Smooth muscle cell (in vitro differentiated cells): ENCODE measurements around the gene KSR2. TPM values are rescaled to one million over a fixed set of nuclear protein-coding genes. Genes with fewer than 3 reads are reported as not detected.

Experiments used
- DNase-seq: peaks from one replicate; lab custom pipeline; 2025; ENCODE audit not compliant: unreplicated experiment; lab: John Stamatoyannopoulos, UW
- H2AFZ ChIP-seq: fragments of 200-600 bp; sonication (generic); 2 replicates; pipeline ENCODE4 v1.6.0; 2016; ENCODE audit warnings: antibody characterized with exemption, low read depth, mild to moderate bottlenecking
- H3F3A ChIP-seq: fragments of 200-600 bp; sonication (generic); 2 replicates; pipeline ENCODE4 v1.6.0; 2017; ENCODE audit warnings: antibody characterized with exemption, low read depth
- H3K27ac ChIP-seq: fragments of 200-600 bp; sonication (generic); 2 replicates; pipeline ENCODE4 v1.5.1; 2016; ENCODE audit warnings: low read depth, mild to moderate bottlenecking
- H3K27me3 ChIP-seq: fragments of 200-600 bp; sonication (generic); 2 replicates; pipeline ENCODE4 v1.6.1; 2016; ENCODE audit warnings: low read depth, mild to moderate bottlenecking
- H3K36me3 ChIP-seq: fragments of 200-600 bp; sonication (generic); 2 replicates; pipeline ENCODE4 v1.5.1; 2016; ENCODE audit warnings: low read depth
- H3K4me1 ChIP-seq: fragments of 200-600 bp; sonication (generic); 2 replicates; pipeline ENCODE4 v1.5.1; 2016; ENCODE audit warnings: low read depth
- H3K4me2 ChIP-seq: fragments of 200-600 bp; sonication (generic); 2 replicates; pipeline ENCODE4 v1.6.0; 2016; ENCODE audit warnings: mild to moderate bottlenecking
- H3K4me3 ChIP-seq: fragments of 200-600 bp; sonication (generic); 2 replicates; pipeline ENCODE4 v1.5.1; 2016; ENCODE audit warnings: mild to moderate bottlenecking
- H3K79me2 ChIP-seq: fragments of 200-600 bp; sonication (generic); 2 replicates; pipeline ENCODE4 v1.6.0; 2016; ENCODE audit warnings: low read depth, mild to moderate bottlenecking
- H3K9ac ChIP-seq: fragments of 200-600 bp; sonication (generic); 2 replicates; pipeline ENCODE4 v1.6.0; 2016; ENCODE audit warnings: low read depth
- H3K9me3 ChIP-seq: fragments of 200-600 bp; sonication (generic); replicated peaks from 2 replicates; pipeline ENCODE4 v1.5.1; 2016; ENCODE audit warnings: low read depth
- H4K20me1 ChIP-seq: fragments of 200-600 bp; sonication (generic); 2 replicates; pipeline ENCODE4 v1.6.0; 2016; ENCODE audit warnings: low read depth
- CTCF ChIP-seq: fragments of 200-600 bp; sonication (generic); IDR thresholded peaks from 2 replicates; pipeline ENCODE4 v1.5.1; 2017; ENCODE audit warnings: borderline replicate concordance, mild to moderate bottlenecking, antibody characterized with exemption; ENCODE audit not compliant: insufficient read depth, poor library complexity, severe bottlenecking
- WGBS: methylation state at CpG from one replicate; pipeline ENCODE4 v1.1.7; 2016; ENCODE audit warnings: low lambda C conversion rate; 5-methylcytosine and 5-hydroxymethylcytosine counted together
- polyA plus RNA-seq: library from polyadenylated mRNA; unstranded; fragments of >200 nt; fragmentation: Nextera tagmentation; extraction: Ambion mirVana; gene quantifications from 2 replicates; pipeline ENCODE4 v1.2.1, GENCODE V29; 2016
- total RNA-seq: library from RNA; depleted of rRNA; stranded (reverse); fragments of >200 nt; gene quantifications from 2 replicates; pipeline ENCODE4 v1.2.3, GENCODE V29; 2014

KSR2 gene
- total and polyA plus RNA-seq, 2 experiments from 2014 or later = 0.04 TPM; not detected in 1

DNA sequence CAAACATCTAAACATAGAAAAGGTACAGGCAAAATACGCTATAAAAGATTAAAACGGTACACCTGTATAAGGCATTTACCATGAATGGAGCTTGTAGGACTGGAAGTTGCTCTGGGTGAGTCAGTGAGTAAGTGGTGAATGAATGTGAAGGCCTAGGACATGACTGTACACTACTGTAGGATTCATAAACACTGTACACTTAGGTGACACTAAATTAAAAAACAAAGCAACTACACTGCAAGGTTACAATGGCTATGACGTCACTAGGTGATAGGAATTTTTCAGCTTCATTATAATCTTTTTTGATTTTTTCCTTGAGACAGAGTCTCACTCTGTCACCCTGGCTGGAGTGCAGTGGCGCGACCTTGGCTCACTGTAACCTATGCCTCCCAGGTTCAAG lies 269.2 kb downstream of the KSR2 start:
- H3K79me2 ChIP-seq = no peaks in the 10 kb centered on the region
- H3K9me3 ChIP-seq = no peaks in the 10 kb centered on the region
- H3F3A ChIP-seq = no peaks in the 10 kb centered on the region
- no peak overlapping the region for H3K9ac ChIP-seq
- no peak overlapping the region for H3K4me3 ChIP-seq
- no peak for DNase-seq
- no peaks in the 10 kb centered on the region for H3K36me3 ChIP-seq
- no peak overlapping the region for H3K4me2 ChIP-seq
- H4K20me1 ChIP-seq = no peaks in the 10 kb centered on the region
- H3K4me1 ChIP-seq = no peaks in the 10 kb centered on the region
- no peak overlapping the region for H2AFZ ChIP-seq
- no peaks in the 10 kb centered on the region for H3K27me3 ChIP-seq
- no peak for TF ChIP-seq CTCF
- 71% methylated on average over 5 of the region's 5 CpGs for WGBS
- H3K27ac ChIP-seq = no peak overlapping the region

- no peak for DNase-seq
- WGBS = 83% methylated on average over 1 of the region's 1 CpG
Measured at GRCh38 chr12:117699118-117699517, 269.7 kb downstream of the KSR2 start.

DNA sequence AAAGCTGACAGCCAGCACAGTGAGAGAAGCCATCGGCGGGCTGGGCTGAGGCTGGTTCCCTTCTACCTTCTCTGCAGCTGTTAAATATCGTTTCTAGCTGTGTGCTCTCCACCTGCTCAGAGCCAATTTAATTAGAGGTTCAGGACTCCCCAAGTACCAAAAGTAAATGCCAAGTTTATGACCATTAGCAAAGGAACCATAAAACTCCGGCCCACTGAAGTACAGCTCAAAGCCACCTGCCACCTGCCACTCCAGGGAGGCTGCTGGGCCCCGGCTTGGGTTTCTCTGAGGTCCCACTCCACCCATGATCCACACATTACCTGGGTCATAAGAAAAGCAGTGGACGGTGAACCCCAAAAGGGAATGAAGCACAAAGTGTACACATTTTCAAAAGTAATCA lies 272.8 kb downstream of the KSR2 start:
- WGBS = 88% methylated on average over 6 of the region's 6 CpGs
- Histone ChIP-seq H3K79me2 (no peaks in the 10 kb centered on the region), H3K4me2 (no peak overlapping the region), H3K27me3 (no peaks in the 10 kb centered on the region), H2AFZ (no peak overlapping the region), H3K9me3 (no peaks in the 10 kb centered on the region), H3K9ac (no peak overlapping the region), H3K4me3 (no peak overlapping the region), H3K4me1 (no peaks in the 10 kb centered on the region), H3K36me3 (no peaks in the 10 kb centered on the region), H3F3A (no peaks in the 10 kb centered on the region), H3K27ac (no peak overlapping the region), H4K20me1 (no peaks in the 10 kb centered on the region)
- no peak for DNase-seq
- TF ChIP-seq CTCF = no peak

More at GRCh38 chr12:117699118-117699517, 269.7 kb downstream of the KSR2 start:
- Histone ChIP-seq H2AFZ (no peak overlapping the region), H3K9me3 (no peaks in the 10 kb centered on the region), H3K36me3 (no peaks in the 10 kb centered on the region), H3K9ac (no peak overlapping the region), H3F3A (no peaks in the 10 kb centered on the region), H3K27me3 (no peaks in the 10 kb centered on the region), H4K20me1 (no peaks in the 10 kb centered on the region), H3K79me2 (no peaks in the 10 kb centered on the region), H3K4me1 (no peaks in the 10 kb centered on the region), H3K4me3 (no peak overlapping the region), H3K27ac (no peak overlapping the region), H3K4me2 (no peak overlapping the region)
- no peak for TF ChIP-seq CTCF

GRCh38 chr12:117692512-117692911 lies 276.3 kb downstream of the KSR2 start:
- H3F3A ChIP-seq = no peaks in the 10 kb centered on the region
- TF ChIP-seq CTCF = no peak
- 96% methylated on average over 2 of the region's 2 CpGs for WGBS
- no peaks in the 10 kb centered on the region for H3K4me1 ChIP-seq
- DNase-seq = no peak
- no peaks in the 10 kb centered on the region for H3K9me3 ChIP-seq
- no peak overlapping the region for H3K4me3 ChIP-seq
- H2AFZ ChIP-seq = no peak overlapping the region
- H3K4me2 ChIP-seq = no peak overlapping the region
- no peaks in the 10 kb centered on the region for H4K20me1 ChIP-seq
- no peaks in the 10 kb centered on the region for H3K79me2 ChIP-seq
- H3K36me3 ChIP-seq = no peaks in the 10 kb centered on the region
- no peaks in the 10 kb centered on the region for H3K27me3 ChIP-seq
- no peak overlapping the region for H3K9ac ChIP-seq
- no peak overlapping the region for H3K27ac ChIP-seq
